H7 (cell line): Measurements from ENCODE around the gene FNDC5. TPM values are rescaled to one million over a fixed set of nuclear protein-coding genes. Genes with fewer than 3 reads are reported as not detected.

Source experiments
- DNase-seq: peaks from one replicate; pipeline ENCODE4 v3.0.0; 2012
- H3K27me3 ChIP-seq: 2 replicates; pipeline ENCODE4 v1.6.0; 2011; ENCODE audit warnings: mild to moderate bottlenecking, low read length; ENCODE audit not compliant: control insufficient read depth, insufficient read depth
- H3K36me3 ChIP-seq: replicated peaks from 2 replicates; pipeline ENCODE4 v1.5.1; 2011; ENCODE audit warnings: low read length; ENCODE audit not compliant: control insufficient read depth, insufficient read depth
- H3K4me3 ChIP-seq: 2 replicates; pipeline ENCODE4 v1.5.1; 2011; ENCODE audit warnings: low read depth, mild to moderate bottlenecking, control low read depth, low read length, moderate library complexity; ENCODE audit not compliant: insufficient read depth
- total RNA-seq: library from RNA; depleted of rRNA; stranded (reverse); fragments of >200 nt; shearing (Covaris generic); gene quantifications from 2 replicates; pipeline ENCODE4 v1.2.3, GENCODE V29; 2014

The FNDC5 gene
- total RNA-seq, 1 experiment from 2014 or later, result 4.4 TPM

DNA sequence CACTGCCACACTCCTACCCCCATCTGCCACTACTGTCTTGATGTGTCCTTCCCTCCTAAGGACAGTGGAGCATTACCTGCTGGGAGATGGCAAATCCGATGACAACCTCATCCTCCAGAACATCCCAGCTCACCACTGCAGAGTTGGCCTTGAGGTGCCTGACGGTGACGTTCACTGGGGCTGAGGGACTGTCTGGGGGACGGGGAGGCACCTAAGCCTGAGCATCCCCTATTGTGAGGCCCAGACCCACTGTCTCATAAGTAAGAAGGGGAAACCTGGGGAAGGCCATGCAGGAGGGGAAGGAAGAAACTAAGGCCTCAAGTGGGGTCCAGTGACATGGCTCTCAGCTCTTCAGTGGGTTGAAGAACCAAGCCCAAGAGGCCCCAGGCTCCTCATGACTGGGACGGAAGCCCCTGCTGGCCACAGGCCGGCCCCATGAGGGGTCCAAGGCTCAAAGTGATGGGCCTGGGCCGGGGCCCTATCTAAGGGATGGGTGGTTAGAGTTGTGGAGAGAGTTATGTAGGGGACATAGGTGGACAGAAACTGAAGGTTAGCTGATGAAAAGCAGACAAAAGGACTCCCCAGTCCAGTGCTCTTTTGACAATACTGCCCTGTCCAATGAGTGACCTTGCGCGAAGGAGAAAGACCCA is 1.8 kb downstream of the FNDC5 start:
- Histone ChIP-seq H3K36me3 (no peaks in the 10 kb centered on the region), H3K27me3 (peaks cover 33% of the 10 kb centered on the region)

GRCh38 chr1:32868085-32868484 is 2.6 kb downstream of the FNDC5 start:
- DNase-seq, result no peak
- H3K36me3 ChIP-seq, result no peaks in the 10 kb centered on the region; the same call in 1 of the 2 replicates
- H3K4me3 ChIP-seq, result no peak overlapping the region
- H3K27me3 ChIP-seq, result peaks cover 33% of the 10 kb centered on the region

More for the DNA sequence above, 1.8 kb downstream of the FNDC5 start:
- H3K4me3 ChIP-seq, result no peak overlapping the region
- DNase-seq, result no peak

DNA sequence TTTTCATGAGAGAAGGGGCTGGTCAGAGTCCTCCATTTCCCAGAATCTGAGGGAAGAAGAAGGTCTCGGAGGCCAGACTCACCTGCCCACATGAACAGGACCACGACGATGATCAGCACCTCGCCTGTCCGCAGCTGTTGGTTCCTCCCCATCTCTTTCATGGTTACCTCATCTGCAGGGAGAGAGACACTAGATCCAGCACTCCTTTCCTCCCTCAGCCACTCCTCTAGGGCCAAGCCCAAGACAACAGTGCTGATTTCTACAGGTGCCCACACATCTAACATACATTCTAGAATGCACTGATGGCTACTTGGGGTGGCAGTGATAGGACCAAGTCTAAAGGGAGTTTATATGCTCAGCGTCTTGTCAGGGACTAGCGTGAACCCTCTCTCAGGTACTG is 3.0 kb downstream of the FNDC5 start:
- Histone ChIP-seq H3K36me3 (peaks cover 2% of the 10 kb centered on the region), H3K4me3 (no peak overlapping the region), H3K27me3 (peaks cover 33% of the 10 kb centered on the region)
- no peak for DNase-seq

DNA sequence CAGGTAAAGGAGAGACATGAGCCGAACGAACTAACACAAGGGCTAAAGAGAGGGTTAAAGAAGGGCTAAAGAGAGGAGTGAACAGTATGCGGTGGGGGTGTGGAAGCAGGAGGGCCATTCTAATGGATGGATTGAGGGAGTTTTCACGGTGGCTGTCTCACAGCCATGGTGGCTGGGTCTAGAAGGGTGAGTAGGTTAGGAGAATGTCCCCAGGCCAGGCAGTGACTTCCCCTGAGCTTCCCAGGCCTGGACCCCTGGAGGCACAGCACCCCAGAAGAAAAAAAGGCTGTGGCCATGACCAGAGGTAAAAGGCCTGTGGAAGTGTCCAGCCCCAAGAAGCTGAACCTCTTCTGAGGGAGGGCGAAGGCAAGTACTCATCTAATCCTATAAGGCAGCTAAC is 3.6 kb downstream of the FNDC5 start:
- H3K4me3 ChIP-seq, result no peak overlapping the region
- peaks cover 31% of the 10 kb centered on the region for H3K27me3 ChIP-seq
- H3K36me3 ChIP-seq, result peaks cover 2% of the 10 kb centered on the region

GRCh38 chr1:32865639-32866405 is 4.9 kb downstream of the FNDC5 start:
- Histone ChIP-seq H3K27me3 (peaks cover 18% of the 10 kb centered on the region), H3K4me3 (no peak overlapping the region), H3K36me3 (peaks cover 2% of the 10 kb centered on the region)
- DNase-seq, result no peak

More for the DNA sequence above, 3.6 kb downstream of the FNDC5 start:
- DNase-seq, result no peak

- no peak for DNase-seq
- no peak overlapping the region for H3K4me3 ChIP-seq
- peaks cover 7% of the 10 kb centered on the region for H3K27me3 ChIP-seq
- peaks cover 2% of the 10 kb centered on the region for H3K36me3 ChIP-seq
Measured at GRCh38 chr1:32864375-32865019, 6.2 kb downstream of the FNDC5 start.

DNA sequence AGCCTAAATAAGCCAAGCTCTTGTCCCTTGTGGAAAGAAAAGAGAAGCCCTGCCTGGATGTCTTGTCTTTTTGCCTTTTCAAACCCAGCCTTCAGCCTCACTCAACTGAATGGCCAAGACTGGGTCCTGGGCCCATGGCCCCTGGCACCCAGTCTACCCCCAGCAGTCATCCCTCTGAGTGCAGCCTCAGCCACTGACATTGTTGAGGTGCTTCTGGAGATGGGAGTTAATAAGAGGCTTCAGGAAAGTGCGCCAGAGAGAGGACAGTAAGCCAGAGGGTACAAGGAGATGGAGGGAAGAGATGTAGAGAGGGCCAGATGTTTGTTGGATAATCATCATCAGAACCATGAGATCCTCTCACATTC is 6.8 kb downstream of the FNDC5 start:
- no peak for DNase-seq
- peaks cover 2% of the 10 kb centered on the region for H3K36me3 ChIP-seq
- peaks cover 2% of the 10 kb centered on the region for H3K27me3 ChIP-seq
- no peak overlapping the region for H3K4me3 ChIP-seq

- no peak overlapping the region for H3K4me3 ChIP-seq
- H3K36me3 ChIP-seq, result peaks cover 2% of the 10 kb centered on the region
- DNase-seq, result no peak
- H3K27me3 ChIP-seq, result peaks cover 1% of the 10 kb centered on the region; the same call in 1 of the 2 replicates
Measured at GRCh38 chr1:32863218-32863880, 7.4 kb downstream of the FNDC5 start.

DNA sequence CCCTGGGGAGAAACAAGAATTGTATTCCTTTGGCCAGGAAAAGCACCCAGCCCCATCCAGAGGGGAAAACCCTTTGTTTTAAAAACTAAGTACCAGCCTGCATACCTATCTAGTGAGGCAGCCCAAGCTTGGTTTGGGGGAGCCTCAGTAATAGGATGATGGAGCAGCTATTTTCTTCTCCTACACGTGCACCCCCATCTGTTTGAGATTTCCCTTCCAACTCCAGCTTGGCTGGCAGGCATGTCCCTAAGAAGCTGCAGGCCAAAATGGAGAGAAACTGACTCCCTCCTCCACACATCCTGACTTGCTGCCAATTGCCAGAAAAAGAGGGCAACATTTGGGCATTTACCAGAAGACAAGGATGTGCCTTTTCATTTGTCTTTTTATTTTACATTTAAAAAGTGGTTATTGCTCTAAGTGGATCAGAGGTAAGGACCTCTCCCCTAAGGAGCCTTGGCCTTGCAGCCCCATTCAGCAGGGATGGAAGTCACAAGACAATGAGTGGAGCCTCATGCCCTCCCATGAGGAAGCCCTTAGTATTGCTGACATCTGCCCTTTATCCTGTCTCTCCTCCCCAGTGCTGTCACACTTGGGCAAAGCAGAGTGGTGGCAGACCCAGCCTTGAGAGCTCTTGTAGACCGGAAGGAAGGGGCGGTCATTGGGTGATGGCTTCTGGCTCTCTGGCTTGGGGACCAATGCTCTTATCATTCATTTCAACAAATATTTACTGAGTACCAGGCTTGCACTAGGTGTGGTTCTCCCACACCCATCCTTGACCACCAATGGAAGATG is 8.6 kb downstream of the FNDC5 start:
- Histone ChIP-seq H3K27me3 (no peaks in the 10 kb centered on the region), H3K4me3 (no peak overlapping the region), H3K36me3 (peaks cover 2% of the 10 kb centered on the region)
- DNase-seq, result no peak

DNA sequence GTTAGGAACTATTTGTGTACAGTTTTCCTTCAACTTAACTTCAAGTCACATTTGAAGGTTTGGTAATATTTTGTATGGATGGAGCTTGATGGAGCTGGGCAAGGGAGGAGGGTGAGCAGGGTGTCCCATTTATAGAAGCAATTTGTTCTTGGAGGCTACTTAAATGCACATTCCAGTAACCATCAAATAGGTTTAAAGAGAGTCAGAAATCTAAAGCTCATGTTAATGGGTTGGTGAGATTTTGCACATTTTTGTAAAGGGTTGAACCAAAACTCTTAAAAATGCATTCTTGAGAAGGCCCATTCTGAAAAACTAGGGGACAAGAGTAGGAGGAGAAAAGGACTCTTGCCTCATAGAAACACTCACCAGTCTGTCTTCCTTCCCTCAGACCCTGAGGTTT is 10.1 kb downstream of the FNDC5 start:
- peaks cover 2% of the 10 kb centered on the region for H3K36me3 ChIP-seq
- H3K27me3 ChIP-seq, result no peaks in the 10 kb centered on the region
- DNase-seq, result no peak
- no peak overlapping the region for H3K4me3 ChIP-seq

GRCh38 chr1:32859915-32860314 is 10.8 kb downstream of the FNDC5 start:
- peaks cover 2% of the 10 kb centered on the region for H3K36me3 ChIP-seq
- H3K27me3 ChIP-seq, result no peaks in the 10 kb centered on the region
- no peak overlapping the region for H3K4me3 ChIP-seq
- no peak for DNase-seq

DNA sequence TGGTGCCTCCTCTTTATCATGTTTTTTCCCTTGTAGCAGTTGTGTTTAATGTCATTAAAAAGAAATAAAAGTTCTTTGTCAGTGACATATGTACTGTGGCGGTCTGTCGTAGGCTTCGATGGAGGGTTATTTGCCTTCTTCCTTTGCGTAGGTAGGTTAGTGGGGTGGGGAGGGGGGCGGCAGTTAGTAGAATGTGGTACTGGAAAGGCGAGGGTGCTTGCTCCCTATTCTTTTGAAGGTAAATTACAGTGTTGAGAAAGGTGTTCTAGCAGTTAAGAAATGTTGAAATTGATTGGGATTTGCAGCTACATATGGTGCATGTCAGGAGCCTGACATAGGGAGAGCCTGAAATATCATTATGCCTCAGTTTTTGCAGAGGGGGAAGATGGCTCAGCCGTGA is 11.9 kb downstream of the FNDC5 start:
- peaks cover 2% of the 10 kb centered on the region for H3K36me3 ChIP-seq
- H3K4me3 ChIP-seq, result no peak overlapping the region
- H3K27me3 ChIP-seq, result no peaks in the 10 kb centered on the region
- DNase-seq, result no peak

- no peak for DNase-seq
- no peak overlapping the region for H3K4me3 ChIP-seq
- H3K36me3 ChIP-seq, result peaks cover 2% of the 10 kb centered on the region
Measured at GRCh38 chr1:32858136-32858535, 12.6 kb downstream of the FNDC5 start.

More at GRCh38 chr1:32858136-32858535, 12.6 kb downstream of the FNDC5 start:
- no peaks in the 10 kb centered on the region for H3K27me3 ChIP-seq
